H1 (cell line): Measurements from ENCODE around the gene EPS8. TPM values are rescaled to one million over a fixed set of nuclear protein-coding genes. Genes with fewer than 3 reads are reported as not detected.

Source experiments
- CTCF ChIA-PET: fragments of 300-600 bp; sonication (Branson Sonifier 250); formaldehyde crosslinking; loops from one replicate; lab custom pipeline; 2021; ENCODE audit not compliant: partially characterized antibody; lab: Charles Lee
- POLR2A ChIA-PET: fragments of 300-600 bp; sonication (Branson Sonifier 250); formaldehyde crosslinking; loops from one replicate; lab custom pipeline; 2021; ENCODE audit warnings: inconsistent platforms; ENCODE audit not compliant: partially characterized antibody; lab: Charles Lee
- DNase-seq, 2 experiments: peaks; one replicate each; pipeline versions ENCODE4 v3.0.0 to v3.0.0-alpha.2; 2010 to 2022; ENCODE audit warnings: low spot score in 2 of 2, low read depth in 1 of 2, mixed read lengths in 1 of 2
- FAIRE-seq: peaks from 2 replicates; lab custom pipeline; 2011; peaks lifted over from hg19 to GRCh38; lab: Jason Lieb, UNC
- H2AFZ ChIP-seq: 2 replicates; pipeline ENCODE4 v1.8.1; 2012; ENCODE audit warnings: low read length, inconsistent platforms
- H2AK5ac ChIP-seq: 2 replicates; pipeline ENCODE4 v1.6.1; 2013; ENCODE audit warnings: low read depth, low read length
- H2BK120ac ChIP-seq: replicated peaks from 2 replicates; pipeline ENCODE3; 2013; ENCODE audit warnings: low read depth, low read length, inconsistent platforms
- H2BK12ac ChIP-seq: 2 replicates; pipeline ENCODE4 v1.6.1; 2013; ENCODE audit warnings: low read depth, low read length
- H2BK15ac ChIP-seq: 2 replicates; pipeline ENCODE4 v1.6.1; 2013; ENCODE audit warnings: low read length
- H2BK20ac ChIP-seq: 2 replicates; pipeline ENCODE4 v1.6.1; 2013; ENCODE audit warnings: low read length
- H2BK5ac ChIP-seq: 2 replicates; pipeline ENCODE4 v1.6.1; 2013; ENCODE audit warnings: low read depth, low read length
- H3K14ac ChIP-seq: 2 replicates; pipeline ENCODE4 v1.6.1; 2013; ENCODE audit warnings: inconsistent platforms; ENCODE audit not compliant: insufficient read length
- H3K18ac ChIP-seq: 2 replicates; pipeline ENCODE4 v1.6.1; 2013; ENCODE audit warnings: low read length; ENCODE audit errors: extremely low read depth
- H3K23ac ChIP-seq: 2 replicates; pipeline ENCODE4 v1.6.1; 2013; ENCODE audit warnings: inconsistent platforms; ENCODE audit not compliant: insufficient read length
- H3K23me2 ChIP-seq: 2 replicates; pipeline ENCODE4 v1.6.1; 2013; ENCODE audit warnings: low read depth, low read length
- H3K27ac ChIP-seq: 2 replicates; pipeline ENCODE4 v1.6.1; 2011; ENCODE audit warnings: low read depth, low read length, inconsistent platforms
- H3K27me3 ChIP-seq, 4 experiments: replicated peaks in 1 of 4; 1 replicate in 1 of 4; 2 replicates in 3 of 4; pipeline versions ENCODE4 v1.6.1 to v1.8.1; 2011 to 2013; ENCODE audit warnings: low read length in 3 of 4, mild to moderate bottlenecking in 3 of 4, inconsistent platforms in 2 of 4, mixed read lengths in 2 of 4, moderate library complexity in 1 of 4; ENCODE audit not compliant: control insufficient read depth in 3 of 4, insufficient read depth in 3 of 4; ENCODE audit errors: extremely low read depth in 1 of 4
- H3K36me3 ChIP-seq, 4 experiments: 2 replicates each; pipeline versions ENCODE4 v1.6.1 to v1.8.1; 2011 to 2013; ENCODE audit warnings: mild to moderate bottlenecking in 4 of 4, low read length in 3 of 4, moderate library complexity in 2 of 4, control low read depth in 1 of 4, inconsistent platforms in 1 of 4; ENCODE audit not compliant: insufficient read depth in 4 of 4, control insufficient read depth in 2 of 4
- H3K4ac ChIP-seq: replicated peaks from 2 replicates; pipeline ENCODE3; 2013; ENCODE audit warnings: low read length, low read depth, mixed read lengths, inconsistent platforms; ENCODE audit not compliant: insufficient read length
- H3K4me1 ChIP-seq, 4 experiments: replicated peaks in 1 of 4; 1 replicate in 1 of 4; 2 replicates in 3 of 4; pipeline versions ENCODE4 v1.6.1 to v1.8.1; 2011 to 2013; ENCODE audit warnings: low read length in 3 of 4, inconsistent platforms in 2 of 4, mixed read lengths in 1 of 4; ENCODE audit not compliant: insufficient read depth in 4 of 4, control insufficient read depth in 3 of 4
- H3K4me2 ChIP-seq, 2 experiments: 2 replicates each; pipeline versions ENCODE4 v1.6.1 to v1.8.1; 2011 to 2013; ENCODE audit warnings: low read depth in 2 of 2, low read length in 2 of 2, control low read depth in 1 of 2, inconsistent platforms in 1 of 2, mild to moderate bottlenecking in 1 of 2; ENCODE audit not compliant: insufficient read depth in 1 of 2
- H3K4me3 ChIP-seq, 4 experiments: fragments of 200-600, 300-600 bp in 1 of 4; sonication (generic), shearing (Covaris generic), sonication (Bioruptor Twin) in 1 of 4; 2 replicates each; pipeline versions ENCODE4 v1.5.1 to v1.8.1; 2011 to 2016; ENCODE audit warnings: low read length in 4 of 4, low read depth in 3 of 4, control low read depth in 2 of 4, inconsistent platforms in 2 of 4, mild to moderate bottlenecking in 2 of 4, mixed read lengths in 1 of 4, moderate library complexity in 1 of 4; ENCODE audit not compliant: insufficient read depth in 2 of 4; ENCODE audit errors: extremely low read depth in 1 of 4
- H3K56ac ChIP-seq: replicated peaks from 2 replicates; pipeline ENCODE3; 2013; ENCODE audit warnings: low read depth, mild to moderate bottlenecking, mixed read lengths, low read length, inconsistent platforms; ENCODE audit not compliant: insufficient read length
- H3K79me1 ChIP-seq: 2 replicates; pipeline ENCODE4 v1.6.1; 2013; ENCODE audit warnings: low read depth, low read length, control low read depth
- H3K79me2 ChIP-seq, 2 experiments: 2 replicates each; pipeline versions ENCODE4 v1.6.1 to v1.8.1; 2012 to 2013; ENCODE audit warnings: low read length in 2 of 2, mild to moderate bottlenecking in 2 of 2, inconsistent platforms in 1 of 2; ENCODE audit not compliant: insufficient read depth in 2 of 2, control insufficient read depth in 1 of 2
- H3K9ac ChIP-seq, 4 experiments: replicated peaks in 1 of 4; 1 replicate in 1 of 4; 2 replicates in 3 of 4; pipeline versions ENCODE4 v1.6.1 to v1.8.1; 2011 to 2013; ENCODE audit warnings: low read depth in 3 of 4, low read length in 3 of 4, control low read depth in 2 of 4, mild to moderate bottlenecking in 2 of 4, moderate library complexity in 2 of 4, inconsistent platforms in 1 of 4; ENCODE audit errors: extremely low read depth in 1 of 4
- H3K9me3 ChIP-seq, 2 experiments: 2 replicates each; pipeline versions ENCODE4 v1.6.1 to v1.8.1; 2012 to 2013; ENCODE audit warnings: mild to moderate bottlenecking in 2 of 2, moderate library complexity in 2 of 2, control low read depth in 1 of 2, inconsistent platforms in 1 of 2, low read depth in 1 of 2, low read length in 1 of 2, mixed read lengths in 1 of 2; ENCODE audit not compliant: insufficient read depth in 2 of 2
- H4K20me1 ChIP-seq, 2 experiments: replicated peaks in 1 of 2; 2 replicates each; pipeline versions ENCODE3 to v1.8.1; 2011 to 2013; ENCODE audit warnings: inconsistent platforms in 2 of 2, low read length in 2 of 2, mild to moderate bottlenecking in 1 of 2; ENCODE audit not compliant: insufficient read depth in 2 of 2, control insufficient read depth in 1 of 2
- H4K5ac ChIP-seq: 2 replicates; pipeline ENCODE4 v1.6.1; 2013; ENCODE audit warnings: low read length, low read depth, mixed read lengths, inconsistent platforms; ENCODE audit not compliant: insufficient read length
- H4K8ac ChIP-seq: 2 replicates; pipeline ENCODE4 v1.8.0; 2013; ENCODE audit warnings: mild to moderate bottlenecking, moderate library complexity, low read length, inconsistent platforms; ENCODE audit not compliant: insufficient read depth; ENCODE audit errors: extremely low read depth
- H4K91ac ChIP-seq: replicated peaks from 2 replicates; pipeline ENCODE3; 2013; ENCODE audit warnings: low read length, mixed read lengths, inconsistent platforms; ENCODE audit not compliant: insufficient read length
- BACH1 ChIP-seq: IDR thresholded peaks from 2 replicates; pipeline ENCODE4 v1.6.1; 2012; ENCODE audit warnings: low read length, improper control_type of control experiment
- BCL11A ChIP-seq, 2 experiments: IDR thresholded peaks; one replicate each; pipeline ENCODE4 v1.6.1; 2011; ENCODE audit warnings: low read depth in 2 of 2, low read length in 2 of 2, mild to moderate bottlenecking in 2 of 2
- CTBP2 ChIP-seq: IDR thresholded peaks from 2 replicates; pipeline ENCODE4 v1.7.0; 2011; ENCODE audit warnings: borderline replicate concordance, mild to moderate bottlenecking, moderate library complexity, mixed read lengths, low read length; ENCODE audit not compliant: insufficient read depth, insufficient read length
- EGR1 ChIP-seq: IDR thresholded peaks from 2 replicates; pipeline ENCODE4 v1.6.1; 2011; ENCODE audit warnings: low read depth, low read length, borderline replicate concordance
- FOSL1 ChIP-seq: IDR thresholded peaks from 2 replicates; pipeline ENCODE4 v1.6.1; 2011; ENCODE audit warnings: mild to moderate bottlenecking, low read depth, low read length, moderate library complexity; ENCODE audit not compliant: insufficient read depth
- HDAC6 ChIP-seq: IDR thresholded peaks from one replicate; pipeline ENCODE4 v1.7.1; 2012; ENCODE audit warnings: low read depth, mild to moderate bottlenecking, inconsistent platforms, low read length, moderate library complexity
- JUND ChIP-seq: IDR thresholded peaks from 2 replicates; pipeline ENCODE4 v1.6.1; 2011; ENCODE audit warnings: mild to moderate bottlenecking, improper control_type of control experiment, low read length
- KDM1A ChIP-seq: fragments of 200-600, 300-600 bp; sonication (generic); IDR thresholded peaks from 2 replicates; pipeline ENCODE4 v1.7.1; 2016; ENCODE audit warnings: mild to moderate bottlenecking, low read length, borderline replicate concordance
- KDM4A ChIP-seq: IDR thresholded peaks from one replicate; pipeline ENCODE4 v1.7.1; 2012; ENCODE audit warnings: low read depth, mild to moderate bottlenecking, moderate library complexity, low read length, inconsistent platforms; ENCODE audit not compliant: severe bottlenecking
- POU5F1 ChIP-seq: IDR thresholded peaks from 2 replicates; pipeline ENCODE4 v1.6.1; 2011; ENCODE audit warnings: low read depth, mild to moderate bottlenecking, low read length, moderate library complexity
- RAD21 ChIP-seq, 2 experiments: IDR thresholded peaks in 1 of 2; conservative IDR thresholded peaks in 1 of 2; 2 replicates each; pipeline ENCODE4 v1.6.1; 2011; ENCODE audit warnings: low read depth in 2 of 2, low read length in 2 of 2, improper control_type of control experiment in 1 of 2, inconsistent platforms in 1 of 2, mild to moderate bottlenecking in 1 of 2, moderate library complexity in 1 of 2
- RNF2 ChIP-seq: fragments of 200-900, 300-1000 bp; sonication (generic); IDR thresholded peaks from 2 replicates; pipeline ENCODE4 v1.7.1; 2016; ENCODE audit warnings: borderline replicate concordance, low read depth, mild to moderate bottlenecking, antibody characterized with exemption, low read length; ENCODE audit not compliant: poor library complexity, severe bottlenecking; ENCODE audit errors: missing control alignments
- SIRT6 ChIP-seq: IDR thresholded peaks from one replicate; pipeline ENCODE4 v1.7.1; 2012; ENCODE audit warnings: low read length, inconsistent platforms
- SP1 ChIP-seq: IDR thresholded peaks from 2 replicates; pipeline ENCODE4 v1.6.1; 2011; ENCODE audit warnings: low read depth, low read length
- SUZ12 ChIP-seq: fragments of 200-600 bp; sonication (generic); IDR thresholded peaks from 2 replicates; pipeline ENCODE4 v1.6.1; 2012; ENCODE audit warnings: mild to moderate bottlenecking, inconsistent platforms, low read length, moderate library complexity, mixed read lengths
- WGBS, 2 experiments: shearing (Covaris generic) in 1 of 2; methylation state at CpG; one replicate each; pipeline versions ENCODE4 v1.1.6 to v1.1.7; 2013 to 2015; ENCODE audit warnings: low lambda C conversion rate in 2 of 2, mixed read lengths in 2 of 2, inconsistent platforms in 1 of 2, low coverage in 1 of 2, missing lambda C conversion rate in 1 of 2; ENCODE audit not compliant: insufficient replicate concordance in 2 of 2, insufficient coverage in 1 of 2, insufficient read length in 1 of 2; ENCODE audit errors: extremely low coverage in 1 of 2, missing lambda C conversion rate in 1 of 2; 5-methylcytosine and 5-hydroxymethylcytosine counted together
- polyA plus RNA-seq, 7 experiments: library from polyadenylated mRNA; depleted of rRNA in 3 of 7; stranded (reverse) in 5 of 7; unstranded in 2 of 7; fragments of >200 nt in 5 of 7; fragments of 200-250 nt in 2 of 7; gene quantifications; 1 replicate in 5 of 7; 2 replicates in 1 of 7; 4 replicates in 1 of 7; pipeline versions ENCODE4 v1.2.1 to v1.2.3, GENCODE V29; 2011 to 2013; ENCODE audit warnings: missing spikeins in 2 of 7, mixed read lengths in 2 of 7
- total RNA-seq: library from RNA; stranded (reverse); fragmentation: NEBNext Ultra II Directional; extraction: Animal tissue kit (Norgen Biotek cat#: 25700); gene quantifications from 2 replicates; pipeline ENCODE4 v1.2.1, GENCODE V29; 2021

EPS8 gene
- total and polyA plus RNA-seq, 2 of the 8 experiments (the other 6 are each of a cell fraction or from before 2014, with no cell fraction given): 3.0 to 4.6 TPM

GRCh38 chr12:15679151-15679550 lies 110.0 kb downstream of the EPS8 start:
- Histone ChIP-seq H3K27ac (no peak overlapping the region), H3K56ac (no peak overlapping the region), H2BK12ac (no peak overlapping the region), H2BK20ac (no peak overlapping the region), H3K9me3 (no peaks in the 10 kb centered on the region), H2AK5ac (no peak overlapping the region), H2BK5ac (no peak overlapping the region), H4K91ac (no peak overlapping the region), H3K23me2 (no peaks in the 10 kb centered on the region), H3K4me1 (no peaks in the 10 kb centered on the region), H2BK15ac (no peak overlapping the region), H4K20me1 (no peaks in the 10 kb centered on the region), H3K4me2 (no peak overlapping the region), H3K4me3 (no peak overlapping the region), H3K79me2 (no peaks in the 10 kb centered on the region), H2BK120ac (no peak overlapping the region), H3K36me3 (no peaks in the 10 kb centered on the region), H3K4ac (no peak overlapping the region), H3K14ac (no peak overlapping the region), H4K8ac (no peak overlapping the region), H4K5ac (no peak overlapping the region), H3K23ac (no peak overlapping the region), H3K79me1 (no peaks in the 10 kb centered on the region), H3K9ac (no peak overlapping the region), H2AFZ (no peak overlapping the region), H3K27me3 (no peaks in the 10 kb centered on the region), H3K18ac (no peak overlapping the region)
- TF ChIP-seq RNF2 (no peak), EGR1 (no peak), KDM1A (no peak), JUND (no peak), SUZ12 (no peak), SP1 (no peak), POU5F1 (no peak), HDAC6 (no peak), KDM4A (no peak), RAD21 (IDR thresholded peaks at IDR 0.05 in 1 of 2, conservative IDR thresholded peaks at IDR 0.05 in 1 of 2; ENCODE audit: low read depth in 2 of 2, low read length in 2 of 2) (no peak), FOSL1 (no peak), SIRT6 (no peak), BCL11A (IDR thresholded peaks at IDR 0.05; ENCODE audit: low read depth in 2 of 2, low read length in 2 of 2) (no peak), BACH1 (no peak), CTBP2 (no peak)
- CTCF ChIA-PET: interaction anchor here (1.0 to 1.4 kb wide), 2 partner anchors 10 to 17 kb away, joined by 3 read pairs; no protein-coding TSS in a partner anchor
- POLR2A ChIA-PET: no interaction called here
- FAIRE-seq (no peak), DNase-seq (no peak)
- WGBS, 2 experiments: 83% methylated on average over 1 of the region's 1 CpG; no CpG with 5 or more reads in 1 of the 2 experiments
